D721Med (cell line): ENCODE data around the gene WHRN.

Experiments used
- DNase-seq: peaks from one replicate; pipeline ENCODE4 v3.0.0; 2011; ENCODE audit warnings: low spot score; ENCODE audit not compliant: insufficient read length
- FAIRE-seq: peaks from 2 replicates; lab custom pipeline; 2011; peaks lifted over from hg19 to GRCh38; lab: Jason Lieb, UNC
- TF ChIP-seq, protein P1 (sequence below): IDR thresholded peaks from 2 replicates; pipeline ENCODE4 v1.5.1; 2012; ENCODE audit warnings: mild to moderate bottlenecking, control low read depth; ENCODE audit not compliant: insufficient read depth; ENCODE audit errors: missing control alignments

Gene WHRN

DNA sequence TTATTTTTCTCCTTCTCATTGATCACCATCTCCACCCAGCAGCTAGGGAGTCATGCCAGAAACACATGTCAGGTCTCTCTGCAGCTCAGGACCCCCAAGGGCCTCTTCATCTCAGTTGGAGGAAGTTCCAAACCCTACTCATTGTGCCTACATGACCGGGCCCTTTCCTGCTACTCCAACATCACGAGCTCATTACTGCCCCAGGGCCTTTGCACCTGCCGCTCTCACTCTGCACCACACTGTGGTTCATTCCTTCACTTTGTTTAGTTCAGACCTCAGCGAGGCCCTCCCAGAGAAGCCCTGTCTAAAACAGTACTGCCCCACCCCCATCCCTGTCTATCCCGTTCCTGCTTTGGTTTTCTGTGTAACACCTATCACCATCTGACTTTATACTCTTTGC is 95.4 kb downstream of the WHRN start:
- TF ChIP-seq, protein P1, sequence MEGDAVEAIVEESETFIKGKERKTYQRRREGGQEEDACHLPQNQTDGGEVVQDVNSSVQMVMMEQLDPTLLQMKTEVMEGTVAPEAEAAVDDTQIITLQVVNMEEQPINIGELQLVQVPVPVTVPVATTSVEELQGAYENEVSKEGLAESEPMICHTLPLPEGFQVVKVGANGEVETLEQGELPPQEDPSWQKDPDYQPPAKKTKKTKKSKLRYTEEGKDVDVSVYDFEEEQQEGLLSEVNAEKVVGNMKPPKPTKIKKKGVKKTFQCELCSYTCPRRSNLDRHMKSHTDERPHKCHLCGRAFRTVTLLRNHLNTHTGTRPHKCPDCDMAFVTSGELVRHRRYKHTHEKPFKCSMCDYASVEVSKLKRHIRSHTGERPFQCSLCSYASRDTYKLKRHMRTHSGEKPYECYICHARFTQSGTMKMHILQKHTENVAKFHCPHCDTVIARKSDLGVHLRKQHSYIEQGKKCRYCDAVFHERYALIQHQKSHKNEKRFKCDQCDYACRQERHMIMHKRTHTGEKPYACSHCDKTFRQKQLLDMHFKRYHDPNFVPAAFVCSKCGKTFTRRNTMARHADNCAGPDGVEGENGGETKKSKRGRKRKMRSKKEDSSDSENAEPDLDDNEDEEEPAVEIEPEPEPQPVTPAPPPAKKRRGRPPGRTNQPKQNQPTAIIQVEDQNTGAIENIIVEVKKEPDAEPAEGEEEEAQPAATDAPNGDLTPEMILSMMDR: no peak
- FAIRE-seq (no peak), DNase-seq (no peak)

DNA sequence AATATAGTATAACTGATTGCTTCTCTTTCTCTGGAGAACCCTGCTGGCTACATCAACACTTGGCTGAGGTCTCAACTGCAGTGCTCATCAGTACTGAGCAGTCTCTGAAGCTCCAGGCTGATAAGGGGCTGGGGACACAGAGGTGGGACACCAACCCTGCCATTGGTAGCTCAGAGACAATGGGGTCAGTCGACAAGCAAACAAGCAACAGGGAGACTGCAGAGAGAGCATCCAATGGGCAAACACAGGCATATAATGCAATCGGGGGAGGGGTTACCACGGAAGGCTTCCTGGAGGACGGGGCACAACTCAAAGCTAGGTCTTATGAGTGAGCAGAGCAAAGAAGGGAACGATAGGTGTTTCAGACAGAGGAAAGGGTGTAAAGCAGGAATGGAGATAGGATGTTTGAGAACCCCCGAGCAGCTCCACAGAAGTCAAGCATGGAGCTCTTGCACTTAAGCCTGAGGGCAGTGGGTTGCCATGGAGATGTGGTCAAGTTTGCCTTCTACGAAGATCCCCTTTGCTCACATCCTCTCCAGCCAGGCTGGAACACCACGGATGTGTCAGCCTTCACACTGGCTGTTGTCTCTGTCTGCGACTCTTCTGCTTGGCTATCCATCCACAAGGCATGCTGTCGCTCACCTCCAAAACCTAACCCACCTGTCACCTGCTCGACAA is 96.0 kb downstream of the WHRN start:
- TF ChIP-seq, protein P1: no peak
- DNase-seq (no peak), FAIRE-seq (no peak)

DNA sequence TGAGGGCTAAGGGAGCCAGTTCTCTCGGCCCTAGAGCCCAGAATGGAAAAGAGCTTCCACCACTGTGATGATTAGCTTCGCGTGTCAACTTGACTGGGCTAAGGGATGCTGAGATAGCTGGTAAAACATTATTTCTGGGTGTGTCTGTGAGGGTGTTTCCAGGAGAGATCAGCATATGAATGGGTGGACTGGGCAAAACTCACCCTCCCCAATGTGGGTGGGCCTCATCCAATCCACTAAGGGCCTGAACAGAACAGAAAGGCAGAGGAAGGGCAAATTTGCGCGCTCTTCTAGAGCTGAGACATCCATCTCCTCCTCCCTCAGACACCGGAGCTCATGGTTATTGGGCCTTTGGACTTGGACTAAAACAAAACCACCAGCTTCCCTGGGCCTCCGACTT is 96.6 kb downstream of the WHRN start:
- no peak for DNase-seq
- FAIRE-seq: no peak
- TF ChIP-seq, protein P1: no peak

GRCh38 chr9:114407889-114408288 is 97.4 kb downstream of the WHRN start:
- DNase-seq (no peak), FAIRE-seq (no peak)
- TF ChIP-seq, protein P1: no peak

- DNase-seq (no peak), FAIRE-seq (no peak)
- TF ChIP-seq, protein P1: no peak
These were observed 98.8 kb downstream of the WHRN start for GRCh38 chr9:114406441-114406840.

DNA sequence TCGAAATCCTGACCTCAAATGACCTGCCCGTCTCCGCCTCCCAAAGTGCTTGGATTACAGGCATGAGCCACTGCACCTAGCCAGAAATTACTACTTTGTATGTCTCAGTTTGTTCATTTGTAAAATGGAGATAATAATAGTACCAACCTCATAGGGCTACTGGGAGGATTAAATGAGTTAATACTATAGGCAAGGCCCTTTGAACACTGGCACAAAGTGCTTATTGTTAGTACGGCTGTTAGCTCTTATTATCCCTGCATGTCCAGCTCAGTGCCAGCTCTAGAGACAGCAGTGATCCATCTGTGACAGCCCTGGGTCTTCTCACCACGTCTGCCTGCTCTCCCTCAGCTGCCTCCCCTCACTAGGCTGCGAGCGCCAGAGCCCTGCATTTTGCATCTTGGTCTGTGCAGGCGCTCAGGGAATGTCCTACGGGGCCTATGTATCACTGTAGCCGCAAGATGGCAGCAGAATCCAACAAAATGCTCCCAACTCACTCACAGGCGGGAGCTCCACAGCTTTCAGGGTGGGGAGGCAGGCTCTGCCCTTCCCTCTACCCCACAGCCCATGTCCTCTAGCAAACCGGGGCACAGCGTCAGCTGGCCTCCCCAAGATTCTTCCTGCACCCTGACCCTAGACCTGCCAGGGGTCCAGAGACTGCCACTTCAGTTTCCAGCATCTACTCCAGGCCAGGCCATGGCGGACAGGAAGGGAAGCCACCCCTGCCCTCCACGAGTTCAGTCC is 99.8 kb downstream of the WHRN start:
- DNase-seq (peak; percentile 93), FAIRE-seq (peak; percentile 60)
- TF ChIP-seq, protein P1: peak; percentile 95

- DNase-seq (no peak), FAIRE-seq (no peak)
These were observed 100.7 kb downstream of the WHRN start for GRCh38 chr9:114404531-114404930.

More at GRCh38 chr9:114404531-114404930, 100.7 kb downstream of the WHRN start:
- TF ChIP-seq, protein P1: no peak
